ENCODE data around the gene C1QTNF9B. TPM values are rescaled to one million over a fixed set of nuclear protein-coding genes. Genes with fewer than 3 reads are reported as not detected.

C1QTNF9B gene
- total and polyA plus RNA-seq, 2 experiments from 2014 or later, result 0.27 to 0.28 TPM

DNA sequence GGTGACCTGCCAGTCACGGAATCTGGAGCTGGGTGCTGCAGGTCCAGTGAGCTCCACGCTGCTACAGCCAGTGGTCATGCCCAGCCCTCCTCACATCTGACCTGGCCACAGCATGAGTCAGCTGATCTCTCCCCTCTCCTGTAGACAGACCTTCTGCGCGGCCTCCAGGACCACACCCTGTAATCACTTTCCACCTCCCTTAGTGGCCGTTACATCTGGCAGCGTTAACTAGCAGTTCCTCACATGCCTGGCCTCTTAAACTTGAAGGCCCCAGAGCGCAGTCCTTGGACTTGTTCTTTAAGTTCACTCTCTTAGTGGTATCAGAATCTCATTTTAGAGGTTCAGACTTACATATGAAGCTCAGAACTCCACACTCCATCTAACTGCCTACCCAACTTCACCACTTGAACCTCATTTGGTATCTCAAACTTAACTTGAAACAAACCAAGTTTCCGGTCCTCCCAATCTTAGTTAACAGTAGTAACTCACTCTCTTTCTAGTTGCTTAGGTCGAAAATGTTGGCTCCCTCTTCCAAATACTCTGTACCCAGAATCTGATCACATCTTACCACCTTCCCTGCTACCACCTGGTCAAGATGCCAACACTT, 30.8 kb downstream of the C1QTNF9B start:
- Mint-ChIP-seq H3K27me3 (ENCODE audit: insufficient read depth, low read depth, poor library complexity) (no peaks in the 10 kb centered on the region), H3K9me3 (no peaks in the 10 kb centered on the region), H3K27ac (no peak overlapping the region), H3K36me3 (ENCODE audit: low read depth) (no peaks in the 10 kb centered on the region), H3K4me3 (no peak overlapping the region), H3K4me1 (no peaks in the 10 kb centered on the region)
- ATAC-seq, result no peak
- Histone ChIP-seq H3K9me2 (ENCODE audit: insufficient read depth) (no peaks in the 10 kb centered on the region), H3K4me1 (ENCODE audit: insufficient read depth) (no peaks in the 10 kb centered on the region), H4K20me1 (replicated peaks; ENCODE audit: insufficient read depth) (no peaks in the 10 kb centered on the region), H3K4me2 (no peak overlapping the region), H3K79me2 (replicated peaks; ENCODE audit: insufficient read depth) (no peaks in the 10 kb centered on the region), H3K4me3 (no peak overlapping the region), H3K27ac (ENCODE audit: low read depth) (no peak overlapping the region), H2AFZ (no peak overlapping the region), H3F3A (replicated peaks; ENCODE audit: low read depth) (no peaks in the 10 kb centered on the region), H3K27me3 (ENCODE audit: insufficient read depth) (no peaks in the 10 kb centered on the region), H3K36me3 (ENCODE audit: insufficient read depth) (no peaks in the 10 kb centered on the region)
- DNase-seq (ENCODE audit: low spot score), result no peak
- TF ChIP-seq NANOG (IDR thresholded peaks at IDR 0.05; ENCODE audit: borderline replicate concordance) (no peak), EZH2 (IDR thresholded peaks at IDR 0.05; ENCODE audit: low read depth, unreplicated experiment) (no peak), STAT1 (IDR thresholded peaks at IDR 0.05; ENCODE audit: unreplicated experiment) (no peak), JUNB (IDR thresholded peaks at IDR 0.05; ENCODE audit: unreplicated experiment) (no peak), EZH2phosphoT487 (IDR thresholded peaks at IDR 0.05; ENCODE audit: unreplicated experiment) (no peak), ZNF462 (CRISPR knock-in tag; IDR thresholded peaks at IDR 0.05) (no peak), CTCF (conservative IDR thresholded peaks at IDR 0.05; ENCODE audit: low read depth in 2 of 2) (no peak), ZNF331 (CRISPR knock-in tag; IDR thresholded peaks at IDR 0.05; ENCODE audit: low read depth) (no peak)

Measured in GM23338 (cell line).